Effector memory CD4-positive, alpha-beta T cell (primary cell): ENCODE measurements around the gene FBXL20.
"Not testable (repeated sequence)": the region's sequence is repeated elsewhere in the genome, so short reads cannot be mapped to it uniquely, and the experiment has no call there.

Experiments
- DNase-seq, 3 donors: peaks; one replicate each; pipeline ENCODE4 v3.0.0-alpha.2; 2020
- H3K27ac ChIP-seq: 2 replicates; pipeline ENCODE4 v1.7.0; 2013; ENCODE audit warnings: mild to moderate bottlenecking, low read length, moderate library complexity; ENCODE audit not compliant: insufficient read depth, poor library complexity, severe bottlenecking
- H3K27me3 ChIP-seq: replicated peaks from 2 replicates; pipeline ENCODE4 v1.7.0; 2013; ENCODE audit warnings: mild to moderate bottlenecking, low read length; ENCODE audit not compliant: insufficient read depth, control insufficient read depth, poor library complexity, severe bottlenecking
- H3K36me3 ChIP-seq: 2 replicates; pipeline ENCODE4 v1.7.0; 2013; ENCODE audit warnings: mild to moderate bottlenecking, low read length, moderate library complexity; ENCODE audit not compliant: control insufficient read depth, insufficient read depth
- H3K4me1 ChIP-seq: 2 replicates; pipeline ENCODE4 v1.7.0; 2013; ENCODE audit warnings: low read length, mild to moderate bottlenecking; ENCODE audit not compliant: control insufficient read depth, insufficient read depth, poor library complexity, severe bottlenecking
- H3K4me3 ChIP-seq: 2 replicates; pipeline ENCODE4 v1.7.0; 2013; ENCODE audit warnings: low read length, low read depth, mild to moderate bottlenecking; ENCODE audit not compliant: insufficient read depth, poor library complexity, severe bottlenecking
- H3K9me3 ChIP-seq: 2 replicates; pipeline ENCODE4 v1.7.0; 2013; ENCODE audit warnings: mild to moderate bottlenecking, low read length, moderate library complexity; ENCODE audit not compliant: control insufficient read depth

The FBXL20 gene

GRCh38 chr17:39271546-39271945 lies 129.9 kb downstream of the FBXL20 start:
- no peak for DNase-seq
- Histone ChIP-seq H3K4me1 (no peaks in the 10 kb centered on the region), H3K9me3 (no peaks in the 10 kb centered on the region), H3K4me3 (no peak overlapping the region), H3K36me3 (peaks cover 32% of the 10 kb centered on the region), H3K27ac (no peak overlapping the region), H3K27me3 (no peaks in the 10 kb centered on the region)

- DNase-seq, result no peak
- Histone ChIP-seq H3K9me3 (no peaks in the 10 kb centered on the region), H3K4me3 (no peak overlapping the region), H3K4me1 (no peaks in the 10 kb centered on the region), H3K36me3 (peaks cover 32% of the 10 kb centered on the region), H3K27ac (no peak overlapping the region), H3K27me3 (no peaks in the 10 kb centered on the region)
These were observed 130.5 kb downstream of the FBXL20 start for GRCh38 chr17:39270923-39271322.

- H3K9me3 ChIP-seq, result no peaks in the 10 kb centered on the region
- peaks cover 43% of the 10 kb centered on the region for H3K36me3 ChIP-seq
- no peak overlapping the region for H3K4me3 ChIP-seq
- no peak overlapping the region for H3K27ac ChIP-seq
- no peak for DNase-seq
- no peaks in the 10 kb centered on the region for H3K27me3 ChIP-seq
- H3K4me1 ChIP-seq, result no peaks in the 10 kb centered on the region
These were observed 137.3 kb downstream of the FBXL20 start for GRCh38 chr17:39264119-39264518.

GRCh38 chr17:39261286-39261685 lies 140.1 kb downstream of the FBXL20 start:
- H3K27me3 ChIP-seq, result no peaks in the 10 kb centered on the region
- no peak overlapping the region for H3K27ac ChIP-seq
- no peak overlapping the region for H3K4me3 ChIP-seq
- H3K36me3 ChIP-seq, result peaks cover 44% of the 10 kb centered on the region
- no peak for DNase-seq
- no peaks in the 10 kb centered on the region for H3K4me1 ChIP-seq
- H3K9me3 ChIP-seq, result no peaks in the 10 kb centered on the region

GRCh38 chr17:39252788-39253460 lies 148.5 kb downstream of the FBXL20 start:
- Histone ChIP-seq H3K36me3 (peaks cover 25% of the 10 kb centered on the region), H3K27me3 (no peaks in the 10 kb centered on the region), H3K9me3 (no peaks in the 10 kb centered on the region), H3K27ac (no peak overlapping the region), H3K4me3 (no peak overlapping the region), H3K4me1 (no peaks in the 10 kb centered on the region)
- no peak for DNase-seq

- no peak for DNase-seq
- Histone ChIP-seq H3K4me3 (no peak overlapping the region), H3K4me1 (no peaks in the 10 kb centered on the region), H3K9me3 (no peaks in the 10 kb centered on the region), H3K27ac (no peak overlapping the region), H3K27me3 (no peaks in the 10 kb centered on the region), H3K36me3 (peaks cover 17% of the 10 kb centered on the region)
These were observed 149.4 kb downstream of the FBXL20 start for GRCh38 chr17:39251997-39252396.

- not testable (repeated sequence) for H3K4me3 ChIP-seq, H3K27ac ChIP-seq, H3K9me3 ChIP-seq, H3K27me3 ChIP-seq, H3K4me1 ChIP-seq, DNase-seq
- H3K36me3 ChIP-seq, result peaks cover 17% of the 10 kb centered on the region
These were observed 151.3 kb downstream of the FBXL20 start for GRCh38 chr17:39250076-39250475.

GRCh38 chr17:39246274-39246673 lies 155.2 kb downstream of the FBXL20 start:
- Histone ChIP-seq H3K27me3 (no peaks in the 10 kb centered on the region), H3K9me3 (no peaks in the 10 kb centered on the region), H3K36me3 (no peaks in the 10 kb centered on the region), H3K27ac (no peak overlapping the region), H3K4me1 (peaks cover 7% of the 10 kb centered on the region), H3K4me3 (no peak overlapping the region)
- no peak for DNase-seq

- H3K4me3 ChIP-seq, result no peak overlapping the region
- H3K27ac ChIP-seq, result no peak overlapping the region
- H3K27me3 ChIP-seq, result no peaks in the 10 kb centered on the region
- peak; percentile 65 to 78 (median 65) for DNase-seq
- no peaks in the 10 kb centered on the region for H3K36me3 ChIP-seq
- no peaks in the 10 kb centered on the region for H3K9me3 ChIP-seq
- H3K4me1 ChIP-seq, result peaks cover 8% of the 10 kb centered on the region
These were observed 156.5 kb downstream of the FBXL20 start for GRCh38 chr17:39244600-39245570.

- DNase-seq, result no peak
These were observed 157.3 kb downstream of the FBXL20 start for GRCh38 chr17:39244016-39244599.

More at GRCh38 chr17:39244016-39244599, 157.3 kb downstream of the FBXL20 start:
- Histone ChIP-seq H3K27ac (no peak overlapping the region), H3K27me3 (no peaks in the 10 kb centered on the region), H3K4me3 (no peak overlapping the region), H3K9me3 (no peaks in the 10 kb centered on the region), H3K4me1 (peaks cover 15% of the 10 kb centered on the region), H3K36me3 (no peaks in the 10 kb centered on the region)
